Omental fat pad (tissue), 4 donors: ENCODE data around the gene XRCC1. TPM values are rescaled to one million over a fixed set of nuclear protein-coding genes. Genes with fewer than 3 reads are reported as not detected.
"Not testable (repeated sequence)": the region's sequence is repeated elsewhere in the genome, so short reads cannot be mapped to it uniquely, and the experiment has no call there.

Experiments used
- ATAC-seq: fragments of 150-250 bp; one replicate; pipeline ENCODE4 v1.9.1; 2016; ENCODE audit warnings: mild to moderate bottlenecking, moderate library complexity; ENCODE audit not compliant: low FRiP score
- DNase-seq: peaks from one replicate; pipeline ENCODE4 v3.0.0-alpha.2; 2019; ENCODE audit warnings: low spot score
- total RNA-seq, 4 donors: library from RNA; depleted of rRNA; stranded (reverse); fragments of >200 nt; gene quantifications; one replicate each; pipeline ENCODE4 v1.1.0, GENCODE V29; 2016
- TF ChIP-seq, protein P1 (sequence below), 3 donors: fragments of 450-650 bp; IDR thresholded peaks; one replicate each; pipeline ENCODE4 v1.5.1; 2016 to 2017; ENCODE audit warnings: antibody characterized with exemption in 3 of 3, mild to moderate bottlenecking in 3 of 3, moderate library complexity in 2 of 3

The XRCC1 gene
- total RNA-seq, 4 donors from 2014 or later, result 13.0 to 24.1 (median 15.8) TPM

DNA sequence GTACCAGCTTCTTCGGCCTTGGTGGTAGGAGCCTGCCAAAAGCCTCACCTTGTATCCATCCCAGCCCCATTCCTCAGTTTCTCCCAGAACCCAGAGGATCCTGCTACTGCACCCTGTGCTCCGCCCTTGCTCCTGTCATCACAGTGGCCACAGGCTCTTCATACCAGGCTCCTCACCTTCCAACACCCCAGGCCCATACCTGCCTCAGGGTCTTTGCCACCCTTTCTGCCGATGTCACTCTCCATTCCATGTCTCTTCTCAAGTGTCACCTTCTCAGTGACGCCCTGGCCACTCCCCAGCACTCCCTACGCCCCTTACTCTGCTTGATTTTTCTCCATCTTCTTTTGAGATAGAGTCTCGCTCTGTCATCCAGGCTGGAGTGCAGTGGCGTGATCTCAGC, 34.5 kb upstream of the XRCC1 start:
- DNase-seq (no peak), ATAC-seq (no peak)
- TF ChIP-seq, protein P1, sequence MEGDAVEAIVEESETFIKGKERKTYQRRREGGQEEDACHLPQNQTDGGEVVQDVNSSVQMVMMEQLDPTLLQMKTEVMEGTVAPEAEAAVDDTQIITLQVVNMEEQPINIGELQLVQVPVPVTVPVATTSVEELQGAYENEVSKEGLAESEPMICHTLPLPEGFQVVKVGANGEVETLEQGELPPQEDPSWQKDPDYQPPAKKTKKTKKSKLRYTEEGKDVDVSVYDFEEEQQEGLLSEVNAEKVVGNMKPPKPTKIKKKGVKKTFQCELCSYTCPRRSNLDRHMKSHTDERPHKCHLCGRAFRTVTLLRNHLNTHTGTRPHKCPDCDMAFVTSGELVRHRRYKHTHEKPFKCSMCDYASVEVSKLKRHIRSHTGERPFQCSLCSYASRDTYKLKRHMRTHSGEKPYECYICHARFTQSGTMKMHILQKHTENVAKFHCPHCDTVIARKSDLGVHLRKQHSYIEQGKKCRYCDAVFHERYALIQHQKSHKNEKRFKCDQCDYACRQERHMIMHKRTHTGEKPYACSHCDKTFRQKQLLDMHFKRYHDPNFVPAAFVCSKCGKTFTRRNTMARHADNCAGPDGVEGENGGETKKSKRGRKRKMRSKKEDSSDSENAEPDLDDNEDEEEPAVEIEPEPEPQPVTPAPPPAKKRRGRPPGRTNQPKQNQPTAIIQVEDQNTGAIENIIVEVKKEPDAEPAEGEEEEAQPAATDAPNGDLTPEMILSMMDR (IDR thresholded peaks at IDR 0.05), result no peak

DNA sequence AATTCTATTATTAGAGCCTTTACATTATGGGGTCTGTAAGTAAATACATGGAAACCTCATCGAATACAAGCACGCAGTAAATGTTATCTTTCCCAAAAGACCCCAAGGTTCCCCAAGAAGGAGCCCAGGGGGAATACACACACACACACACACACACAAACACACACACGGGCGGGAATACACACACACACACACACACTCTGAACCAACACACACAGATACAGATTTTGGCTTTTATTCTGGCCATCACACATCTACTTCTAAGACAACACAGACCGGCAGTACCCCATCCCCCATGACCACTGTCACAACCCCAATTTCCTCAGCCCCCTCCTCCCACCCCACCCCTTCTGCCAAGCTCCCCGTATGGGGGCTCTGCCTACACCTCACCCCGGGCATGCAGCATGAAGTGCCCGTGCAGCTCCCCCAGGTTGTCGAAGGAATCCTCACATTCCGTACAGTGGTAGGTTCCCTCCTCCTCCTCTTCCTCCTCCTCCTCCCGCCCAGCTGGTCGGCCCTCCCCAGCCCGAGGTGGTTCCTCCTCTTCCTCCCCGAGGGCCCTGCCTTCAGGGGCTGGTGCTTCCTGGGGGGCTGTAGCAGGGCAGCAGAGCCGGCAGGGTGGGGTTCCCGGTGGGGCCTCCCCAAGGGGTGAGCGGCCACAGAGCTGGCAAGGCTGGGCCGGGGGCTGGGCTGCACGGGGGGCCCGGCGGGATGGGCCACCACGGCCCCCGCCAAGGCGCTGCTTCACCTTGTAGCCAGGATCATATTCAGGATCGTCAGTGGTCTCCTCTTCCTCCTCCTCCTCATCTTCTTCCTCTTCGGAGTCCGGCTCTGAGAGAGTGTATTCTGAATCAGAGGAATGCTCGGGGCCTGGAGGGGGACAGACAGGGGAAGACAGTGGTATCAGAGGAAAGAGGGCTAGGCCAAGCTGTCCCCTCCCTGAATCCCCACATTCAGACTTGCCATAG, 32.2 kb upstream of the XRCC1 start:
- DNase-seq (no peak), ATAC-seq (no peak)
- TF ChIP-seq, protein P1 (IDR thresholded peaks at IDR 0.05), result no peak

DNA sequence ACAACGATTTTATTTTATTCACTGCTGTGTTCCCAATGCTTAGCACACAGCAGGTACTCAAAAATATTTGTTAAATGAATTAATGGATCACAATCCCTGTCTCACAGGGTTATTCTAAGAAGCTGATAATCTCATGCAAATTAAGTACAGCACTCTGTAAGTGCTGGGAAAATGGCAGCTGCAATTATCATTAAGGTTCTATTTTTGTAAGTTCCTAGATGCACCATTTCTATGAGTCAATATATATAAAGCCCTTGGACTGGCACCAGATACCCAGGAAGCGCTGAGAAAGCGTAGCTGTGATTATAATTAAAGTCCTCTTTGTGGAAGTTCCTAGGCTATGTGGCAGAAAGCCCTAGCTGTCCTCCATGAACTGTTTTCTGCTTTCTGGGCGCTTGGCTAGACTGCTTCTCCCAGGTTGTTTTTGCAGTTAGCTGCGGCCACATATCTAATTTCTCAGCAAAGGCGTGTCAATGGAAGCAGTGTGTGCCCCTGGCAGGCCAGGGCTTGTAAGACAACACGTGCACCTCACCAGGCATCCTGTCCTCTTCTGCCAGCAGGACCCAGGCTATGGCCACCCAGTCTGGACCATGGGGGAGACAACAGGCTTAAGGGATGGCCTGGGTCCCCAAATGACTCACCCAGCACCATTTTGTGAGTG, 31.4 kb upstream of the XRCC1 start:
- no peak for ATAC-seq
- no peak for DNase-seq
- TF ChIP-seq, protein P1 (IDR thresholded peaks at IDR 0.05), result no peak

DNA sequence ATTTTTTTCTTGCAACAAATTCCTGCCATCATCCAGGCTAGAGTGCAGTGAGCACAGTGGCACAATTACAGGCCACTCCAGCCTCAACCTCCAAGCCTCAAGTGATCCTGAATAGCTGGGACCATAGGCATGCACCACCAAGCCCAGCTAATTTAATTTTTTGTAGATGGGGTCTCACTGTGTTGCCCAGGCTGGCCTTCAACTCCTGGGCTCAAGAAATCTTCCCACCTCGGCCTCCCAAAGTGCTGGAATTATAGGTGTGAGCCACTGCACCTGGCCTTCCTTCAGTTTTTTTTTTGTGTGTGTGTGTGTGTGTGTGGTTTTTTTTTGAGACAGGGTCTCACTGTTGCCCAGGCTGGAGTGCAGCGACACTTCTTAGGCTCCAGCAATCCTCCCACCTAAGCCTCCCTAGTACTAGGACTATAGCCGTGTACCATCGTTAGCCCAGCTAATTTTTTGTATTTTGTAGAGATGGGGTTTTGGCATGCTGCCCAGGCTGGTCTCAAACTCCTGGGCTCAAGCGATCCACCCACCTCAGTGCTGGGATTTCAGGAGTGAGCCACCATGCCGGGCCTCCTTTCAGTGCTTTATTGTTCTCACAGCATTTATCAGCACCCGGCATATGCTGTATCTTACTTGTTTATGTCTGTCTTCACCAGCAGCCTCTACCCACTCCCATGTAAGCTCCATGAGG, 30.7 kb upstream of the XRCC1 start:
- ATAC-seq, result no peak
- DNase-seq, result no peak
- TF ChIP-seq, protein P1 (IDR thresholded peaks at IDR 0.05), result no peak

DNA sequence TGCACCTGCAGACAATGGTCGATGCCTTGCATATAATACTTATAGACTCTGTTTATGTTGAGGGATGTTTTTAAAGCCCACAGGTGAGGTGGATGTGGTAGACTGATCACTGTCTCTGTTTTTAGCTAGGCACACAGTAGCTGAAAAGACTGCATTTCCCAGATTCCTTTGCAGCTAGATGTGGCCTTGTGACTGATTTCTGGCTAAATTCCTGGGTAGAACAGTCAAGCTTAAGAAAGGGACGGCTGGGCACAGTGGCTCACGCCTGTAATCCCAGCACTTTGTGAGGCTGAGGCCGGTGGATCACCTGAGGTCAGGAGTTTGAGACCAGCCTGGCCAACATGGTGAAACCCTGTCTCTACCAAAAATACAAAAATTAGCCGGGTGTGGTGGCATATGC, 25.0 kb upstream of the XRCC1 start:
- DNase-seq, ATAC-seq: not testable (repeated sequence)

DNA sequence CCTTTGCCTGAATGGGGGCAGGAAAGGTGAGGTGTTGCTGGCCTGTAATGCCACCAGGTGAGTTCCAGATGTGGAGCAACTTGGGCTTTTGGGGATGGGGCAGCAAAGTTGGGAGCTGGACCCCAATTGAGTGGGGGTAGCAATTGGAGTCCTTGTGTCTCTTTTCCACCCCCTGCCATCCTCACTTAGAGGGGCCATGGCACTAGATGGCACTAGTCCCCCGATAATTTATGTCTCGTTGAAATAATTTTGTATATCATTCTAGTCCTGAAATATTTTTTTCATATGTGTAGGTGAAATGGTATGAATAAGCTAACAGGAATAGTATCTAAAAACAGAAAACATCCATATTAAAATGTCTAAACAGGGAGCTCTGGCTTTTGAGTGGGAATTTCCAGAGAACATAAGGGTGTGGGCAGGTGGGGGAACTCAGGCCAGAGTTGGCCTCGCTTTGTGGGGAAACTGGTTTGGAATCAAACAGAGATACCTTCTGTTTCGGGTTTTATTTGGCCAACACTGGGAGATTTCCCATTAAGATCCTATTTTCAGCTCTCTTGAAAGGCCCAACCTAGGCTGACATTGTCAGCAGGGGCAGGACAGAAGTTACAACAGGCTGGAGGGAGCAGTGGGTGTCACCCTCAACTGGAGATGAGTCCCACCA, 24.4 kb upstream of the XRCC1 start:
- no peak for DNase-seq
- TF ChIP-seq, protein P1 (IDR thresholded peaks at IDR 0.05), result no peak
- no peak for ATAC-seq
